Measurements from ENCODE around the gene ADAMTSL3. TPM values are rescaled to one million over a fixed set of nuclear protein-coding genes. Genes with fewer than 3 reads are reported as not detected.
A peak's percentile ranks its signal among the peaks of the same experiment; 100 is the strongest.

Gene ADAMTSL3, protein sequence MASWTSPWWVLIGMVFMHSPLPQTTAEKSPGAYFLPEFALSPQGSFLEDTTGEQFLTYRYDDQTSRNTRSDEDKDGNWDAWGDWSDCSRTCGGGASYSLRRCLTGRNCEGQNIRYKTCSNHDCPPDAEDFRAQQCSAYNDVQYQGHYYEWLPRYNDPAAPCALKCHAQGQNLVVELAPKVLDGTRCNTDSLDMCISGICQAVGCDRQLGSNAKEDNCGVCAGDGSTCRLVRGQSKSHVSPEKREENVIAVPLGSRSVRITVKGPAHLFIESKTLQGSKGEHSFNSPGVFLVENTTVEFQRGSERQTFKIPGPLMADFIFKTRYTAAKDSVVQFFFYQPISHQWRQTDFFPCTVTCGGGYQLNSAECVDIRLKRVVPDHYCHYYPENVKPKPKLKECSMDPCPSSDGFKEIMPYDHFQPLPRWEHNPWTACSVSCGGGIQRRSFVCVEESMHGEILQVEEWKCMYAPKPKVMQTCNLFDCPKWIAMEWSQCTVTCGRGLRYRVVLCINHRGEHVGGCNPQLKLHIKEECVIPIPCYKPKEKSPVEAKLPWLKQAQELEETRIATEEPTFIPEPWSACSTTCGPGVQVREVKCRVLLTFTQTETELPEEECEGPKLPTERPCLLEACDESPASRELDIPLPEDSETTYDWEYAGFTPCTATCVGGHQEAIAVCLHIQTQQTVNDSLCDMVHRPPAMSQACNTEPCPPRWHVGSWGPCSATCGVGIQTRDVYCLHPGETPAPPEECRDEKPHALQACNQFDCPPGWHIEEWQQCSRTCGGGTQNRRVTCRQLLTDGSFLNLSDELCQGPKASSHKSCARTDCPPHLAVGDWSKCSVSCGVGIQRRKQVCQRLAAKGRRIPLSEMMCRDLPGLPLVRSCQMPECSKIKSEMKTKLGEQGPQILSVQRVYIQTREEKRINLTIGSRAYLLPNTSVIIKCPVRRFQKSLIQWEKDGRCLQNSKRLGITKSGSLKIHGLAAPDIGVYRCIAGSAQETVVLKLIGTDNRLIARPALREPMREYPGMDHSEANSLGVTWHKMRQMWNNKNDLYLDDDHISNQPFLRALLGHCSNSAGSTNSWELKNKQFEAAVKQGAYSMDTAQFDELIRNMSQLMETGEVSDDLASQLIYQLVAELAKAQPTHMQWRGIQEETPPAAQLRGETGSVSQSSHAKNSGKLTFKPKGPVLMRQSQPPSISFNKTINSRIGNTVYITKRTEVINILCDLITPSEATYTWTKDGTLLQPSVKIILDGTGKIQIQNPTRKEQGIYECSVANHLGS (N-terminal part only)
- 10 to 100 TPM; 16.6 to 30.0 (median 21.8) TPM for total RNA-seq

- DNase-seq (ENCODE audit: extremely low spot score) = peak; percentile 93
- H3K36me3 ChIP-seq = peaks cover 0 to 6% (median 0%) of the 10 kb centered on the region in 4 donors
- peaks cover 0 to 21% (median 0%) of the 10 kb centered on the region in 4 donors for H3K27me3 ChIP-seq
- intact Hi-C loops (cut with DNase I) = loop anchor here (10.0 kb wide), 1 partner anchor 91 kb away; no protein-coding TSS in a partner anchor
- peak within 1 kb of the TSS; percentile 75 to 88 (median 78) for H3K27ac ChIP-seq (replicated peaks in 1 of 4)
- TF ChIP-seq, protein P1, sequence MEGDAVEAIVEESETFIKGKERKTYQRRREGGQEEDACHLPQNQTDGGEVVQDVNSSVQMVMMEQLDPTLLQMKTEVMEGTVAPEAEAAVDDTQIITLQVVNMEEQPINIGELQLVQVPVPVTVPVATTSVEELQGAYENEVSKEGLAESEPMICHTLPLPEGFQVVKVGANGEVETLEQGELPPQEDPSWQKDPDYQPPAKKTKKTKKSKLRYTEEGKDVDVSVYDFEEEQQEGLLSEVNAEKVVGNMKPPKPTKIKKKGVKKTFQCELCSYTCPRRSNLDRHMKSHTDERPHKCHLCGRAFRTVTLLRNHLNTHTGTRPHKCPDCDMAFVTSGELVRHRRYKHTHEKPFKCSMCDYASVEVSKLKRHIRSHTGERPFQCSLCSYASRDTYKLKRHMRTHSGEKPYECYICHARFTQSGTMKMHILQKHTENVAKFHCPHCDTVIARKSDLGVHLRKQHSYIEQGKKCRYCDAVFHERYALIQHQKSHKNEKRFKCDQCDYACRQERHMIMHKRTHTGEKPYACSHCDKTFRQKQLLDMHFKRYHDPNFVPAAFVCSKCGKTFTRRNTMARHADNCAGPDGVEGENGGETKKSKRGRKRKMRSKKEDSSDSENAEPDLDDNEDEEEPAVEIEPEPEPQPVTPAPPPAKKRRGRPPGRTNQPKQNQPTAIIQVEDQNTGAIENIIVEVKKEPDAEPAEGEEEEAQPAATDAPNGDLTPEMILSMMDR (IDR thresholded peaks at IDR 0.05) = peak; percentile 11 to 37 (median 18)
- TF ChIP-seq POLR2A (IDR thresholded peaks at IDR 0.05; ENCODE audit: low read depth) = no peak
- TF ChIP-seq POLR2AphosphoS5 (IDR thresholded peaks at IDR 0.05) = peak; percentile 5 to 56
- no peak for TF ChIP-seq EP300 (IDR thresholded peaks at IDR 0.05)
- peak within 1 kb of the TSS; percentile 63 to 73 (median 68) for H3K4me3 ChIP-seq
- H3K4me1 ChIP-seq = peaks cover 23 to 63% (median 53%) of the 10 kb centered on the region in 4 donors
- WGBS = 6% methylated on average over 13 of the region's 105 CpGs
- H3K9me3 ChIP-seq = no peaks in the 10 kb centered on the region
Measured at GRCh38 chr15:83653639-83654378, at the start of gene ADAMTSL3. Gene ADAMTSL3, plus strand, starts transcription at chr15:83654123. Its CDS starts 1,639 bp downstream, at chr15:83655762.

DNA sequence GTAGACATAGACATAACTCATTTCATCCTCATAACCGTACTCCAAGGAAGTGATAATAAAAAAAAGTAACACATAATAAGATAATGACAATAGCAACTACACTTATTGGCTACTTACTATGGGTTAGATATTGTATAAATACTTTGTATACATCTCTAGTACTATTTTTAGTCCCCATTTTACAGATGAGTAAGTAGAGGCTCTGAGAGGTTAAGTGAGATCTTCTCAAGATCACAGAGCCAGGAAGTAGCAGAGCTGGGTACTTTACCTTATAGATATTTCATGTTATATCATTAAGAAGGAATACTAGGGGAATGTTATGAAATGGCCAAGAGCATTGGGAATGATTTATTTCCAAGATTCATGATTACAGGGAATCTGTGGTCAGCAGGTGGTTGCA, 49.4 kb upstream of the ADAMTSL3 start:
- Histone ChIP-seq H3K4me1 (peaks cover 4 to 23% (median 22%) of the 10 kb centered on the region in 4 donors), H3K36me3 (no peaks in the 10 kb centered on the region), H3K9me3 (no peaks in the 10 kb centered on the region), H3K27ac (replicated peaks in 1 of 4) (peak overlapping the region in 2 of 4 donors; percentile 50 to 60), H3K4me3 (no peak overlapping the region), H3K27me3 (no peaks in the 10 kb centered on the region)
- intact Hi-C loops (cut with DNase I) = no loop called here
- no peak for DNase-seq (ENCODE audit: extremely low spot score)
- TF ChIP-seq, protein P1 (IDR thresholded peaks at IDR 0.05) = no peak
- TF ChIP-seq POLR2A (IDR thresholded peaks at IDR 0.05; ENCODE audit: low read depth) (no peak), POLR2AphosphoS5 (IDR thresholded peaks at IDR 0.05) (no peak), EP300 (IDR thresholded peaks at IDR 0.05) (no peak)
- WGBS = 88% methylated on average over 1 of the region's 1 CpG

DNA sequence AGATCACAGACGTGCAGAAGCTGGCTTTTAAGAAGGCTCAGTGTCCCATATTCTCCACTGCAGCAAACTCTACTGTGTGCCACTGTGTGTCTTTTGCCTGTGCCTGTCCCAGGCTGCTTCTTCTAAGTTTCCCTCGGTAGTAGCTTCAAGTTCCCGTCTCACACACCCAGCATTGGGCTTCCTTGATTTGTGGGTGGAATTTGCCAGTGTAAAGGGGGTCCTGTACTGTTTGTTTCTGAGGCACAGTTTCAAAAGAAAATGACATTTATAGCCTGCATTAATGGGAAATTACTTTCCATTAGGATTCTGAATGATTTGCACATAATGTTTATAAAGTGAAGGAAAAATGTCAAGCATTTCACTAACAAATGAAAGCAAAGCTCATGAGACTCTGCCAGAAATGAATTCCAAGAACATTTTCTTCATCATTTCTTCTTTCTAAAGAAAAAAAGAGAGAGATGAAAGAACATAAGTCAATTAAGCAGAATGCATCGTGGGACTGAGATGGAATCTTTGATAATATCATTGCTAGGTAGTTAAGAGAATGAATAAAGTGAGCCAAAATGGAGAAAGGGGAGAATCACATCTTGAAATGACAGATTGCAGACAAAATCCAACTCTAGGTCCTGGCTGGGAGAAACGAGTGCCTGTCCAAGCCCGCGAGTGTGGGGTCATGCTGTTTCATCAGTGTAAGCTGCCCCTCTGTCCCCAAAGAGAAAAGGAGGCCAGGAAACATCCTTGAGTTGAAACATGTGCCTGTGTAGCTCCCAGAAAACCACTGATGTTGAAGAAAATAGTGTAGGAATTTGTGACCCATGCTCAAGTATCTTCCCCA, 48.6 kb upstream of the ADAMTSL3 start:
- H3K4me1 ChIP-seq = peaks cover 4 to 23% (median 22%) of the 10 kb centered on the region in 4 donors
- H3K9me3 ChIP-seq = no peaks in the 10 kb centered on the region
- WGBS = 15% methylated on average over 7 of the region's 7 CpGs
- intact Hi-C loops (cut with DNase I) = no loop called here
- H3K27ac ChIP-seq (replicated peaks in 1 of 4) = peak overlapping the region in 3 of 4 donors; percentile 24 to 60 (median 50)
- H3K36me3 ChIP-seq = no peaks in the 10 kb centered on the region
- H3K27me3 ChIP-seq = no peaks in the 10 kb centered on the region
- peak overlapping the region in 2 of 4 donors; percentile 7 to 10 for H3K4me3 ChIP-seq
- TF ChIP-seq EP300 (IDR thresholded peaks at IDR 0.05) = no peak
- TF ChIP-seq POLR2A (IDR thresholded peaks at IDR 0.05; ENCODE audit: low read depth) = no peak
- peak in 1 of 2 donors; percentile 41 for TF ChIP-seq POLR2AphosphoS5 (IDR thresholded peaks at IDR 0.05)
- TF ChIP-seq, protein P1 (IDR thresholded peaks at IDR 0.05) = no peak
- peak; percentile 92 for DNase-seq (ENCODE audit: extremely low spot score)

Measured in esophagus muscularis mucosa (tissue), 4 donors.